CD4-positive, alpha-beta T cell treated with Interleukin-15 for 1 hour (primary cell): ENCODE measurements around the gene IMMP2L.
"Not testable (repeated sequence)": the region's sequence is repeated elsewhere in the genome, so short reads cannot be mapped to it uniquely, and the experiment has no call there.

Source experiments
- DNase-seq: peaks from one replicate; pipeline ENCODE4 v3.0.0-alpha.2; 2020

IMMP2L gene

DNA sequence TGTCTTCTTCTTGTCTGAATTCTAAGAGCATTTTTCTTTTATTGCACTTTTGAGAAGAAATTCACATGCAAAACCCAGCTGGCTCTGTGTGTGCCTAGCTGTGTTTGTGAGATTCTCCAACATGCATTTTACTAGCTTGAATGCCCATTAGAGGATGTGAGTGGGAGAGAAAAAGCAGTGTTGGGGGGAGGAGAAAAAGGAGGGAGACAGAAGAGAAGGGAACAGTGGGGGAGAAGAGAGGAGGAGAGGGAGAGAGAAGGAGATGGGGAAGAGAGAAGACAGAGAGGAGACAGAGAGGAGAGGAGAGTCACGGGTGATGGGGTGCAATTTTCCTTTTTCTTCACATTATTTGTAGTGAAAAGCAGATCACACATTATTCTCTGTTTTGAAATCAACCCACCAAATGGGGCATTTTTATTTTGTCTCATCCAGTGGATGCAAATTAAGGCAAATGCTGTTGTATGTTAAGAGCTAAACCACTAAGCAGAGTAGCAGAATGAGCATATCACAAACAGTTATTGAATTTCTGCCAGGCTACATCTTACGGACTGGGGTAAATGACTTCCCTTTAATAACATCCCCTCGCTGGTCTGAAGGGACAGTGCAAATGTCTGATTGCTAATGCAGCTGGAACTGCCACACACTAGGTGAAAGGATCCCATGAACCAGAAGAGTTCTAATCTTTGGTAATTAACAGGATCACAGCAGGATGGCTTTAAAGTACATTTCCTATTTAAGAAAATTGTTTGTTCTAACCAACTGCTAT, 470.5 kb downstream of the IMMP2L start:
- DNase-seq: no peak

DNA sequence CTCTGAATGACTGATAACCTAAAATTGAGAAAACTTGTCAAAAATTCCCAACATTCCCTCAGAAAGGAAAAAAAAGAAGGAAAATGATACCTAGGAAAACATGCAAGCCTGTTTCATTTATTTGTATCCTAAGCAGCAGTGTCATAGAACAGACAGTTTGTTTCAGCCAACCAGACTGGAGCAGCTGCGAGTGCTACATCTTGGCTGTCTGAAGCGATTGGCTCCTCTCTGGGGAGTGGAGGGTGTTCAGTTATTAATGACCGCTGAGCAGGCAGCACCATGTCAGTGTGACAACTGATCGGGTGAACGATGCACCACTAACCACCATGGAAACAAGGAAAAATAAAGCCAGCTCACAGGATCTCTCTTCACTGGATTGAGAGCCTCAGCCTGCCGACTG, 471.4 kb downstream of the IMMP2L start, which contains the start of gene LRRN3:
TSS of gene LRRN3 (plus strand) at position 282 of the 400 bp plus-strand sequence. CDS start 31,646 bp downstream, outside the sequence.
- DNase-seq: peak; percentile 37

DNA sequence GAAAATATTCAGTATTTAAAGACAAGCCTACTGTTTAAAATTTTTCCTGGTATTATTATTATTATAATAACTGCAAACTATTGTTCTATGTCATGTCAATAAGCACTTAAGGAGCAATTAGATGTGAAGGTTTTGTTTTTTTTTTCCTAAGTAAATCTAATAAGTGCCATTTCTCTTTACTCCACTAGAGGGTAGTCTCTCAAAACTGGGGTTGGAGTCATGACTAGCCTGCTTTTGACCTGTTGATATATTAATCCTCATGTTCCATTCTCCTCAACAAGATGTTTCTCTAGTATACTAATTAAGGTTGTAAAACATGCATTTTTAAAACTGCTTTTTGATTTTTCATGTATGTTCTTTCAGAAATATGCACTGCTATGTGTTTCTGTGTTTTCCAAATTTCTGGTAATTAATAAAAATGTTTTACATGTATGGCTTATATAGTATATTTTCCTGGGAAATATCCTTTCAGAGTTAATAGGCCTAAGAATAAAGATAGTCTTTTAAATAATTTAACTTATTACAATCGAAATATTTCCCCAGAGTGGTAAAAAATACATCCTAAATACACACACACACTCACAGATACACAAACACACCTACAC, 472.4 kb downstream of the IMMP2L start:
- no peak for DNase-seq

DNA sequence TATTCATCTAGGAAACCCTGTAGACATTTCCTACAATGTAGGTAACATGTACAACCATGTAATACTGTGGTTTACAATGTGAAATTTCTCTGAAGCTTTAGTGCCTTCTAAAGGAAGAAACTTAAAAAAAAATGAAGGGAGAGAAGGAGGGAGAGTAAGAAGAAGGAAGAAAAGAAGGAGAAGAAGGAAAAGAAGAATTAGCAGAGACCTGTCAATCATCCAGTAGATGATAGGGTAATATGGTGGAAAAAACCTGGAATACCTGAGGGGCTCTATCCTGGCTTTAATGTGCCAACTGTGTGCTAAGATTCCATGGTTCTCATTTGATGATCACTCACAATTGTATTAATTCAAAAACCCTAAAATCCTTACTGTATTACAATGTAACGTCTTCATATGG, 474.0 kb downstream of the IMMP2L start:
- DNase-seq: no peak

DNA sequence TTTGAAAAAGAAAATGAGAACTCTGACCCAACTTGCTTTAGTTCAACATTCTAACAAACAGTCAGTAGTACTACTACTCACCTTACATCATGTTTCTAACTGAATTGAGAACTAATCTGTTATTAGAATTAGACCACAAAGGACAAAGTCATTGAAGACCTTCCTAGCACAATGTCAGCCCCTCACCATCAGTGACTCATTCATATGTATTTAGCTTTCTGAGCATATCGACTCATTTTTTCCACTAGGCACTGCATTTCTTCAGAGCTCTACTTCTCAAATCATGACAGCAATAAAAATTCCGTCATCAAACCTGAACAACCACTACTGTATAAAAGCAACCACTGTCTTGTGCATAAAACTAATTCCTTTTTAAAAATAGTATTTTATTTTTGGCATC, 475.8 kb downstream of the IMMP2L start:
- no peak for DNase-seq

DNA sequence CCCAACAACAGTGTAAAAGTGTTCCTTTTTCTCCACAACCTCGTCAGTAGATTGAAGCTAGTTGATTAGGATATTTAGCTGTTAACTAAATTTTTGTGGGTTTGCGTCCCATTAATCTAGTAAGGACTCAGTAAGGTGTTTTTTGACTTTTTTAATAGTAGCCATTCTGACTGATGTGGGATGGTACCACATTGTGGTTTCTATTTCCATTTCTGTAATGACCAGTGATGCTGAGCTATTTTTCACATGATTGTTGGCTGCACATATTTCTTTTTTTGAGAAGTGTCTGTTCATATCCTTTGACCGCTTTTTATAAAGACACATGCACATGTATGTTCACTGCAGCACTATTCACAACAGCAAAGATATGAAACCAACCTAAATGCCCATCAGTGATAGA, 476.9 kb downstream of the IMMP2L start:
- no peak for DNase-seq

GRCh38 chr7:111083413-111083812, 478.9 kb downstream of the IMMP2L start:
- peak; percentile 57 for DNase-seq

- DNase-seq: no peak
Measured at GRCh38 chr7:111082351-111082750, 479.9 kb downstream of the IMMP2L start.

DNA sequence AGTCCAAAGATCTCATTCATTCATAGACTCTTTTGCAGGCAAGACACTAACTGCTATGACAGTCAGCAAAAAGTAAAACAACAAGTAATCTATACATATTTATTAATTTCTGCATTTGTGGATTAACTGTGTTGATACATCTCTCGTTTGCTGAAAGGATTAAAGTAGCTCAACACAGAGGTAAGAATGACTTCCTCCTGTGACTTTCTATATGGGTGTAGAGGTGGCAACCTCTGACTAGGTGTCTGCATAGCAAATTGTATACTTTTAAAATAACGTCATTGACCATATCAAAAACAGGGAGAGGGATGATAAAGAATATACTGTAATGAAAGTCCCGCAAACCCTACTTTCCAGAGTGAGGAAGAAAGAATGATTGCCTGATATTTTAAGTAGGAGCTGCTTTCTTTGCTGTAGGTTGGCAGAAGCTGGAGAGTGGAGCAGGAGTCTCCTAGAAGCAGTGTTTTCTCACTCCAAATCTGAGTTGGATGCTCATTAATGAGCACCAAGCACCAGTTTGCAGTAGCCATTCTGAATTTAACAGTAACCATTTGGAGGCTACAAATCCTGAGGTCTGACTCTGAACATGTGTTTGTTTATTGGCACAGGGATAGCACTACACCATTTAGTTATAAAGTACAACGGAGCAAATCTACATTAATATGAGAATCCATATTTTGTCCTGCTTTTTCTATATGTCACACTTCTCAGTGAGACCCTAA, 480.6 kb downstream of the IMMP2L start:
- DNase-seq: no peak

- DNase-seq: no peak
Measured at GRCh38 chr7:111080495-111081105, 481.7 kb downstream of the IMMP2L start.

DNA sequence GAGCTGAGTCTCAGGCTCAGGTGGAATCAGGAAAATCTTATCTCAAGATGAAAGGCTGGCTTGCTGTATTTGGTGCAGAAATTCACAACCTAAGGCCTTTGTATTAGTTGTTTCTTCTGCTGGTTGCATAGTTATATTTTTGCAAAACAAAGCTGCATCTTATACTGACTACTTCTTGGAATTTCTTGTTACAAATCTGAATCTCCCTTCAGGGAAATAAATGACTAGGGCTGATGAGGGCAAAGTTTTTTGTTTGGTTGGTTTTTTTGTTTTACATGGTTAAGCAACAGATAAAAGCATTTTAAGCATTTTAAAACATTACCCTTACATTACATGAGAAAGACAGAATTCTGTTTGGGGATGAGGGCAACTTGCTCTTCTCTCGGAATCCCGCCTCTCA, 485.3 kb downstream of the IMMP2L start:
- DNase-seq: no peak

DNA sequence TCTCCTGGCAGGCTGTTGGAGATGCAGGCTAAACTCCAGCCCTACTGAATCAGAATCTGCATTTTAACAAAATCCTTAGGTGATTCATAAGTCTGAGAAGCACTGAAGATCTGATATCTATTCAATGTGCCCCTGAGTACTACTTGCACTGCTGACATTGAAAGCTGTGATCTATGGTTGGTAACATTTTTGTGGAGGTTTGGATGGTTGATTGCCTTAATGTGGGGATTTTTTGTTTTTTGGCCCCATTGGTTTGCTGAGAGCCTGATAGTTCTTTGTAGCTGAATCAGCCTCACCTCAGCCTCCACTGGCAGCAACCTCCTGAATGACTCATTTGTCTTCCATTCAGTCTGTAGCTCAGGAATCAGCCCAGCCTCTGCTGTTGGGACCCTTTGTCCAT, 486.1 kb downstream of the IMMP2L start:
- DNase-seq: no peak

DNA sequence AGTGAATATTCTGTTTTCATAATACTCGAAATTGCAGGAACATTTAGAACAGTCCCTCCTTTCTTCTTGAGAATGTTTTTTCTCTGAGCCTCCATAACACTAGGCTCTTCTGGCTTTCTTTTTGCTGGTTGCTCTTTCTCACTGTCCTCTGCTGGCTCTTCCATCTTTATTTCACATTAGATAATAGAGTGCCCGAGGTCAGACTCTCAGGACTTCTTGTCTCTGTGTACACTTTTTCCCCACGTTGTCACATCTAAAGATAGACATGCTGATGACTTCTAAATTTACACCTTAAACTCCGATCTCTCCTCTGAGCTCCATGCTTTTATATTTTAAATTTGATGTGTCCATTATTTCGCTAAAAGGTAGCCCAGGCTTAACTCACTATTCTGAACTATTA, 486.8 kb downstream of the IMMP2L start:
- DNase-seq: no peak

GRCh38 chr7:111074748-111075146, 487.5 kb downstream of the IMMP2L start:
- no peak for DNase-seq

DNA sequence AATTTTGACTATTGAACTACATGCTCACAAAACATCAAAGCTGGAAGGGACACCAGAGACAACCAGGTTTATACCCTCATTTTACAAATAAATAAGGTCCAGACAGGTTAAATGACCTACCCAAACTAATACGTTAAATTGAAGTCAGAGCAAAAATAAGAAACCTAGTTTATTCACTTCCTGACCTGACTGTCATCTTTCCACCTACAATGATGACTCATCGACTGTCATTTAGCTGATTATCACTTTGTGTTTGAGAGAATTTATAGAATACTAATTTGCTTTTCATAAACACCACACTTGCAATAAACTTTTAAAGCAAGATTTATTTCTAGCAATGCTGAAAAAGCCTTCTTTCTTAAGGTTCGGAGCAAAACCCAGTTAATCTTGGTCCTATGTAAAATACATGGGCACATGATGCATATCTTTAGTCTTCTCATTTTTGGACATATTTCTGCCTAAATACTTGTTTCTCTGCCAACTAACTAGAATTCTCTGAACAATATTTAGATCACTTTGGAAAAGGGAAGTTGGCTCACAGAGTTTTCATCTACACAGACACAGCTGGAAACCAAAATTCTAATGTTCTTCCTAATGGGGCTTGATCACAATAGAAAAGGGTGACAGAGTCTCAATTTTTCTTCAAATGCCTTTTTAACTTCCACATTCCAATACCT, 488.1 kb downstream of the IMMP2L start:
- no peak for DNase-seq

DNA sequence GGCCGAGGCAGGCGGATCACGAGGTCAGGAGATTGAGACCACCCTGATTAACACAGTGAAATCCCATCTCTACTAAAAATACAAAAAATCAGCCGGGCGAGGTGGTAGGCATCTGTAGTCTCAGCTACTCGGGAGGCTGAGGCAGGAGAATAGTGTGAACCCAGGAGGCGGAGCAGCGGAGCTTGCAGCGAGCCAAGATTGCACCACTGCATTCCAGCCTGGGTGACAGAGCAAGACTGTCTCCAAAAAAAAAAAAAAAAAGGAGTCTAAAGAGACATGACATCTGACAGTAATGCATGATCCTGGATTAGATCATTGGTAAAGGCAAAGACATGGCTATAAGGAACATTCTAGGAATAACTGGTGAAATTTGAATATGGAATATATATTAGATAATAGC, 489.6 kb downstream of the IMMP2L start:
- not testable (repeated sequence) for DNase-seq

GRCh38 chr7:111071556-111071955, 490.7 kb downstream of the IMMP2L start:
- DNase-seq: no peak

DNA sequence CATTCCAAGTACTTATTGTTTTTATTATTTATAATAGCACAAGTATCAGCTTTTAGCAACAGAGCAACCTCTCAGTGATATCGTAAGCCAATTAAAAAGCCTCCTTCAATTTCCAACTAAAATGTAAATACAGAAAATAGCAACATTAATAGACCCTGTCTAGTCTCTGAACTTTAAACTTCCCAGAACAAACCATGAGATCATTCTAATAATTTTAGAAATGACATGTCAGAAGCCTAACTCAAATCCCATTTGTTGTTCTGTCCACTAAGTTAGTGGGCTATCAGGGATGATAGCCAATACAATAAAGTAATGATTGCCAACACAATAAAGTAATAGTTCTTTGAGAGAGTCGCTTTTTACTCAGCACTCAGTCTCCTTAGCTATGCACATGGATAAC, 493.7 kb downstream of the IMMP2L start:
- DNase-seq: no peak

DNA sequence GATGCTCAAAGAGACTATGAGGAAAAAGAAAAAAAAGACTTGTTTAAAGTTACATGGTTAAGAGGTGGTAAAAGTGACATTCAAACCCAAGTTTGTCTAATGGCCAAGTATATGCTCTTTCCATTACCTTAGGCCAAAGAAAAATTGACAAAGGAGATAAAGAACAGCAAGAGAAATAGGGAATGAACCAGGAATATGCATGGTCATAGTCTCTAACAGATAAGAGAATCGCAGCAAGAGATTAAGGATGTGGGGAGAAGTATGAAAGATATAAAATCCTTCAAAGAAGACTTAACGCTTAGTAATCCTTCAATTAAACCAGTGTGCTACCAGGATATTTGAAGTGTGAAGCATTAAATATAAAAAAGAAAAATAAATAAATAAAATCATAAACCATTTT, 494.6 kb downstream of the IMMP2L start:
- DNase-seq: no peak

DNA sequence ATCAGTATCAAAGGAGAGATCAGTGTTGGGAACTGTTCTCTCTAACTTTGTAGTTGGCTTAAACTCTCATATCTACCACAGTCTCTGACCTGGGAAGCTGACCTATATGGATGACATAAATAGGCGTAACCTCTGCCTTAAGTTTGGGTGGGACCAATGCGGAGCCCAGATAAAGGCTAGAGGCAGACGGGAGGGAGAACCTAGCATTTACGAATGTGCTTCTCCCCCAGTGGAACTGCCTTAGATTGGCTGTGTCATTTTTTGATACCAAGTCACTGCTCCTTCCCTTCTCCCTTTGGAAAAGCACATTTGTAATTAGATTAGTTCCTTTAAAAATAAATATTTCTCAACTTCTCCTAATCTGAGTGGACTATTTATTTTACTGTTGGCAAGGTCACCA, 495.0 kb downstream of the IMMP2L start:
- DNase-seq: no peak

DNA sequence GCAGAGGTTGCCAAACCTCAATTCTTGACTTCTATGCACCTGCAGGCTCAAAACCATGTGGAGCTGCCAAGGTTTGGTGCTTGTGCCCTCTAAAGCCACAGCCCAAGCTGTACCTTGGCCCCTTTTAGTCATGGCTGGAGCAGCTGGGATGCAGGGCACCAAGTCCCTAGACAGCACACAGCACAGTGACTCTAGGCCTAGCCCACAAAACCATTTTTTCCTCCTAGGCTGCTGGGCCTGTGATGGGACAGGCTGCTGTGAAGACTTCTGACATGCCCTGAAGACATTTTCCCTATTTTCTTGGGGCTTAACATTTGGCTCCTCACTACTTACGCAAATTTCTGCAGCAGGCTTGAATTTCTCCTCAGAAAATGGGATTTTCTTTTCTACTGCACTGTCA, 499.1 kb downstream of the IMMP2L start:
- DNase-seq: no peak

DNA sequence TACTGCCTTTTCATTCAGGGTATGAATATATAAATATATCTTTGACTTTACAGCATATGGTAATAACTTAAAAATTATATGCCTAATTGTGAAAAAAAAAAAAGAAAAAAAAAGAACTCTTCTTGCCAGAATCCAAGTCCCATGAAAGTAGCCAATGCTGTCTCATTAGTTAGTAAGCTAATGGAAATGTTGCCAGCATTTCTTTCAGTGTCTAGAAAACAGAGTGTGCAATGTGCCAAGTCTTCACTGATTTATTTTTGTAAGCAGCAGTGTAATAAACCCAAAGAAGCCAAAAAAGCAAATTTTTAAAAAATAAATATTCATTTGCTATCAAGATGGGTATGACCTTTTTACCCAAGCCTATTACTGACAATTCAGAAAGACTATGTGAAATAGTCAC, 502.5 kb downstream of the IMMP2L start:
- DNase-seq: no peak

DNA sequence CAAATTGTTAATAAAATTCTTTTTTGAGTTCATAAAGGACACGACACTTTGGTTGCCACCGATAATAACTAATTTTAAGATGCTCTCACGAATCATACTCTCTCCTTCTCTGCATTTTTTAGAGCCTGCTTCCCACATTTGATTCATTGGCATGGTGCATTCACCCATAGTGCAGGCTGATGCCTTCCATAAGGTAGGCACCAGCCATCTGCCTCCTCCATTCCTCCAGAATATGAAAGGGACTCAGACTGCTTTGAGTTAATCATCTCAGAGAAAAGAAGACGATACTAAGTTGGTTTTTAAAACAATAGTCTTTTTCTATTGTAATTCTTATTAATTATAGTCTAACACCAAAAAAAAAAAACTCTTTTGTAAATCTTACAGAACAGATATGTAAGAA, 505.2 kb downstream of the IMMP2L start:
- no peak for DNase-seq
